Kidney (tissue), 2 donors: ENCODE results near the gene CR1. TPM values are rescaled to one million over a fixed set of nuclear protein-coding genes. Genes with fewer than 3 reads are reported as not detected.

Experiments used
- polyA plus RNA-seq: library from polyadenylated mRNA; stranded (reverse); fragments of 350-450 nt; fragmentation: Illumina TruSeq; extraction: RNeasy Lipid Tissue Mini Kit (QIAGEN cat#74804); gene quantifications from one replicate; pipeline ENCODE4 v1.2.3, GENCODE V29; 2014; ENCODE audit warnings: low read depth, low replicate concordance; ENCODE audit not compliant: insufficient read depth
- total RNA-seq: library from RNA; stranded (reverse); fragmentation: NEBNext Ultra II Directional; extraction: Animal tissue kit (Norgen Biotek cat#: 25700); gene quantifications from one replicate; pipeline ENCODE4 v1.2.1, GENCODE V29; 2021
- donor health status: DM: yes; HTN: yes; CAD: no.

Gene CR1
- total and polyA plus RNA-seq, 2 donors from 2014 or later, result 2.6 to 12.2 TPM

Other genes with a start within 250 kb of the CR1 start
- 69.5 TPM for gene CD55, start 174.5 kb upstream of the CR1 start, total RNA-seq
- gene CD55, start 174.5 kb upstream of the CR1 start, polyA plus RNA-seq, result 28.8 TPM
- 0.98 TPM for gene CR2, start 41.8 kb upstream of the CR1 start, total RNA-seq
- 0.28 TPM for gene CR2, start 41.8 kb upstream of the CR1 start, polyA plus RNA-seq
- gene CR1L, start 149.0 kb downstream of the CR1 start, total RNA-seq, result 0.44 TPM
- gene CR1L, start 149.0 kb downstream of the CR1 start, polyA plus RNA-seq, result 1.4 TPM